ENCODE measurements around the gene TMEM52.

GRCh38 chr1:1925437-1926345 is 6.6 kb upstream of the TMEM52 start:
- TF ChIP-seq E2F4 (CRISPR knock-in tag; IDR thresholded peaks at IDR 0.05; ENCODE audit: low read depth) = no peak
- no peak for TF ChIP-seq JUND (IDR thresholded peaks at IDR 0.05; ENCODE audit: borderline replicate concordance, low read depth, low read length)
- no peak for TF ChIP-seq JUND (tag; IDR thresholded peaks at IDR 0.05; ENCODE audit: borderline replicate concordance, low read depth, low read length)
- TF ChIP-seq CTCF (IDR thresholded peaks at IDR 0.05 in 2 of 3, conservative IDR thresholded peaks at IDR 0.05 in 1 of 3; ENCODE audit: insufficient read depth in 2 of 3, low read depth in 1 of 3, low read length in 3 of 3) = no peak
- TF ChIP-seq CHD2 (IDR thresholded peaks at IDR 0.05; ENCODE audit: low read depth, low read length) = no peak
- TF ChIP-seq ZSCAN29 (IDR thresholded peaks at IDR 0.05) = no peak
- TF ChIP-seq USF1 (CRISPR knock-in tag; IDR thresholded peaks at IDR 0.05) = peak; percentile 80
- TF ChIP-seq TFE3 (CRISPR knock-in tag; IDR thresholded peaks at IDR 0.05) = peak; percentile 59
- TF ChIP-seq ZNF146 (CRISPR knock-in tag; IDR thresholded peaks at IDR 0.05; ENCODE audit: unreplicated experiment) = no peak
- TF ChIP-seq TAF1 (IDR thresholded peaks at IDR 0.05; ENCODE audit: control insufficient read depth, extremely low read depth, insufficient read depth, low read length, severe bottlenecking) = no peak
- no peak for TF ChIP-seq THRB (CRISPR knock-in tag; conservative IDR thresholded peaks at IDR 0.05)

Data from K562 (cell line).